AG09309 (cell line): ENCODE measurements around the gene LZIC.

Source experiments
- DNase-seq: peaks from one replicate; pipeline ENCODE4 v3.0.0-alpha.2; 2010; ENCODE audit warnings: low read depth
- H3K4me3 ChIP-seq: 2 replicates; pipeline ENCODE4 v1.5.1; 2011; ENCODE audit warnings: mild to moderate bottlenecking, low read depth, low read length, moderate library complexity; ENCODE audit not compliant: control insufficient read depth
- CTCF ChIP-seq: IDR thresholded peaks from 2 replicates; pipeline ENCODE4 v1.5.1; 2011; ENCODE audit warnings: mild to moderate bottlenecking, low read depth, low read length, inconsistent platforms; ENCODE audit not compliant: insufficient read depth, control insufficient read depth; ENCODE audit errors: missing control alignments

LZIC gene

GRCh38 chr1:9900142-9901043 lies 42.8 kb downstream of the LZIC start:
- DNase-seq = no peak
- no peak for TF ChIP-seq CTCF
- H3K4me3 ChIP-seq = no peak overlapping the region

GRCh38 chr1:9894115-9894514 lies 49.1 kb downstream of the LZIC start:
- DNase-seq = no peak
- no peak for TF ChIP-seq CTCF

GRCh38 chr1:9892563-9893528 lies 50.3 kb downstream of the LZIC start:
- DNase-seq = no peak
- no peak overlapping the region for H3K4me3 ChIP-seq
- TF ChIP-seq CTCF = no peak

More at GRCh38 chr1:9894115-9894514, 49.1 kb downstream of the LZIC start:
- no peak overlapping the region for H3K4me3 ChIP-seq

- no peak for TF ChIP-seq CTCF
- H3K4me3 ChIP-seq = no peak overlapping the region
- DNase-seq = no peak
These were observed 52.0 kb downstream of the LZIC start for GRCh38 chr1:9891207-9891606.

- no peak for TF ChIP-seq CTCF
- H3K4me3 ChIP-seq = no peak overlapping the region
- DNase-seq = peak; percentile 67
These were observed 52.9 kb downstream of the LZIC start for GRCh38 chr1:9890224-9890731.

GRCh38 chr1:9889411-9889810 lies 53.8 kb downstream of the LZIC start:
- no peak overlapping the region for H3K4me3 ChIP-seq
- no peak for DNase-seq
- TF ChIP-seq CTCF = no peak
